Measurements from ENCODE around the gene FTSJ3. TPM values are rescaled to one million over a fixed set of nuclear protein-coding genes. Genes with fewer than 3 reads are reported as not detected.
A peak's percentile ranks its signal among the peaks of the same experiment; 100 is the strongest.

The FTSJ3 gene
- total RNA-seq, 2 experiments from 2014 or later = 47.6 to 51.1 TPM

- intact Hi-C loops (cut with DNase I, micrococcal nuclease) = no loop called here
- no peak overlapping the region for H3K4me3 ChIP-seq (ENCODE audit: low read length)
- no peaks in the 10 kb centered on the region for H3K27me3 ChIP-seq (ENCODE audit: control insufficient read depth in 1 of 2, insufficient read depth in 2 of 2, low read length in 2 of 2)
- Mint-ChIP-seq H3K36me3 (ENCODE audit: low read depth) (no peaks in the 10 kb centered on the region), H3K4me3 (no peak overlapping the region), H3K9me3 (no peaks in the 10 kb centered on the region), H3K27ac (no peak overlapping the region), H3K4me1 (ENCODE audit: low read depth) (peaks cover 13% of the 10 kb centered on the region), H3K27me3 (no peaks in the 10 kb centered on the region)
- ChIA-PET CTCF (no interaction called here), POLR2A (interaction anchor here (1.4 kb wide), 1 partner anchor 7 kb away, joined by 5 read pairs; no protein-coding TSS in a partner anchor)
- H3K36me3 ChIP-seq (ENCODE audit: insufficient read depth, low read length) = no peaks in the 10 kb centered on the region
- ATAC-seq (ENCODE audit: poor library complexity) = no peak
- H3K9me3 ChIP-seq (ENCODE audit: control insufficient read depth in 1 of 2, insufficient read depth in 1 of 2, low read length in 2 of 2) = peaks cover 0 to 12% of the 10 kb centered on the region in 2 experiments
- TF ChIP-seq, protein P1, sequence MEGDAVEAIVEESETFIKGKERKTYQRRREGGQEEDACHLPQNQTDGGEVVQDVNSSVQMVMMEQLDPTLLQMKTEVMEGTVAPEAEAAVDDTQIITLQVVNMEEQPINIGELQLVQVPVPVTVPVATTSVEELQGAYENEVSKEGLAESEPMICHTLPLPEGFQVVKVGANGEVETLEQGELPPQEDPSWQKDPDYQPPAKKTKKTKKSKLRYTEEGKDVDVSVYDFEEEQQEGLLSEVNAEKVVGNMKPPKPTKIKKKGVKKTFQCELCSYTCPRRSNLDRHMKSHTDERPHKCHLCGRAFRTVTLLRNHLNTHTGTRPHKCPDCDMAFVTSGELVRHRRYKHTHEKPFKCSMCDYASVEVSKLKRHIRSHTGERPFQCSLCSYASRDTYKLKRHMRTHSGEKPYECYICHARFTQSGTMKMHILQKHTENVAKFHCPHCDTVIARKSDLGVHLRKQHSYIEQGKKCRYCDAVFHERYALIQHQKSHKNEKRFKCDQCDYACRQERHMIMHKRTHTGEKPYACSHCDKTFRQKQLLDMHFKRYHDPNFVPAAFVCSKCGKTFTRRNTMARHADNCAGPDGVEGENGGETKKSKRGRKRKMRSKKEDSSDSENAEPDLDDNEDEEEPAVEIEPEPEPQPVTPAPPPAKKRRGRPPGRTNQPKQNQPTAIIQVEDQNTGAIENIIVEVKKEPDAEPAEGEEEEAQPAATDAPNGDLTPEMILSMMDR (IDR thresholded peaks at IDR 0.05) = no peak
- peaks cover 19% of the 10 kb centered on the region for H3K4me1 ChIP-seq (ENCODE audit: insufficient read depth, low read length)
- DNase-seq = peak in 1 of 14 experiments; percentile 31
- no peak overlapping the region for H3K27ac ChIP-seq (ENCODE audit: low read depth in 1 of 2, low read length in 2 of 2)
Observed at GRCh38 chr17:63850401-63850800, 22.9 kb upstream of the FTSJ3 start.

DNA sequence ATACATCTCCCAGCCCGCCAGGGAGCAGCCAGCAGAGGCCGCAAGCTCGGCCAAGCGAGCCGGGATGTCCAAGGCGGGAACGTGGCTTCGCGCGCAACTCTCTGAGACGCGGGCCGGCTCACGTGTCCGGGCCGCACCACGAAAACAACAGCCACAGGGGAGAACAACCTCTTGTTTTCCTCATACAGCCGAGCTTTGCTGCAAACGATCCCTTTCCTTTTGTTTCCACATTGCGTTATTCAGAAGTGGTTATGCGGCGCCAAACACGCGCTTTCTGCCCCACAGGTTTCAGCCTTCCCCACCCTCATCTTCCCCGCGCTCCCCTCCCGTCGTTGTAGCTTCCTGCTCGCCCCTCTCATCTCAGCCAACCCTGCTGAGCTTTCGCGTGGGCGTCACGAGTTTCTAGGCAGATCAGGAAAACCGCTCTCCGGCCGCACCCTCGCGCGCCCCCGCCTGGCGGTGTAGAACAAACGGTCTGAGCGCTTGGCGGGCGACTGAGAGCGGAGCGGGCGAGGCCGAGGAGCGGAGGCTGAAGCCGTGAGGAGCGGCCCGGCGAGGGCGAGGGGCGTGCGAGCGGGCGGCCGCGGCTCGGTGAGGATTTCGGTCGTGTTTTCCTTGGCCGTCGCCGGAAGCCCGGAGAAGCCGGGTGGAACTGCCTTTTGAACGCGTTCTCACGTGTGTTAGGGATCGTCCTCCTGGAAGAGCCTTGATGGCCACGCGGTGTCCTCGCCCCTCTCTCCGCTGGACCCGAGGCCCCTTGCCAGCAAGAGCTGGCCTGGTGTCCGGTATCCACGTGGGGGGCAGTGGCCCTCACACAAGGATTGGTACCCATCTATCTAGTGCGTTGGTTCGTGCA lies 21.6 kb upstream of the FTSJ3 start:
- ATAC-seq (ENCODE audit: poor library complexity) (peak; percentile 97), DNase-seq (peak; percentile 89 to 97 (median 94))
- TF ChIP-seq, protein P1 (IDR thresholded peaks at IDR 0.05) = peak; percentile 77
- Mint-ChIP-seq H3K27ac (peak overlapping the region; percentile 68), H3K4me3 (peak overlapping the region; percentile 82), H3K36me3 (ENCODE audit: low read depth) (no peaks in the 10 kb centered on the region), H3K4me1 (ENCODE audit: low read depth) (peaks cover 16% of the 10 kb centered on the region), H3K9me3 (no peaks in the 10 kb centered on the region), H3K27me3 (no peaks in the 10 kb centered on the region)
- intact Hi-C loops (cut with DNase I, micrococcal nuclease) = loop anchor here (10.0 kb wide), 2 partner anchors 224 to 296 kb away; partner anchors contain the start of gene MAP3K3 (in 1 of the 2)
- ChIA-PET CTCF (interaction anchor here (0.6 to 2.0 kb wide), 24 partner anchors 9 to 569 kb away, joined by 3 to 21 read pairs (median 4); partner anchors contain the start of genes CCDC47, DDX42, FTSJ3 and ICAM2), POLR2A (interaction anchor here (0.7 to 1.8 kb wide), 14 partner anchors 9 to 657 kb away, joined by 3 to 14 read pairs (median 6); partner anchors contain the start of genes CCDC47, CEP95, DDX42 and DDX5)
- Histone ChIP-seq H3K27me3 (ENCODE audit: control insufficient read depth in 1 of 2, insufficient read depth in 2 of 2, low read length in 2 of 2) (no peaks in the 10 kb centered on the region), H3K36me3 (ENCODE audit: insufficient read depth, low read length) (no peaks in the 10 kb centered on the region), H3K4me1 (ENCODE audit: insufficient read depth, low read length) (peaks cover 19% of the 10 kb centered on the region), H3K9me3 (ENCODE audit: control insufficient read depth in 1 of 2, insufficient read depth in 1 of 2, low read length in 2 of 2) (peaks cover 0 to 12% of the 10 kb centered on the region in 2 experiments), H3K27ac (ENCODE audit: low read depth in 1 of 2, low read length in 2 of 2) (peak overlapping the region in 1 of 2 donors; percentile 36), H3K4me3 (ENCODE audit: low read length) (peak overlapping the region; percentile 36)

GRCh38 chr17:63847525-63848249 lies 20.2 kb upstream of the FTSJ3 start:
- peaks cover 30% of the 10 kb centered on the region for H3K4me1 Mint-ChIP-seq (ENCODE audit: low read depth)
- TF ChIP-seq, protein P1 (IDR thresholded peaks at IDR 0.05) = no peak
- H3K27ac Mint-ChIP-seq = peak overlapping the region; percentile 55
- DNase-seq (no peak), ATAC-seq (ENCODE audit: poor library complexity) (no peak)
- Histone ChIP-seq H3K27ac (ENCODE audit: low read depth in 1 of 2, low read length in 2 of 2) (no peak overlapping the region), H3K4me3 (ENCODE audit: low read length) (no peak overlapping the region), H3K9me3 (ENCODE audit: control insufficient read depth in 1 of 2, insufficient read depth in 1 of 2, low read length in 2 of 2) (peaks cover 0 to 12% of the 10 kb centered on the region in 2 experiments), H3K4me1 (ENCODE audit: insufficient read depth, low read length) (peaks cover 30% of the 10 kb centered on the region), H3K27me3 (ENCODE audit: control insufficient read depth in 1 of 2, insufficient read depth in 2 of 2, low read length in 2 of 2) (no peaks in the 10 kb centered on the region), H3K36me3 (ENCODE audit: insufficient read depth, low read length) (no peaks in the 10 kb centered on the region)
- no peaks in the 10 kb centered on the region for H3K9me3 Mint-ChIP-seq
- H3K27me3 Mint-ChIP-seq = no peaks in the 10 kb centered on the region
- peak overlapping the region; percentile 58 for H3K4me3 Mint-ChIP-seq
- POLR2A ChIA-PET = interaction anchor here (1.4 to 1.8 kb wide), 6 partner anchors 8 to 152 kb away, joined by 3 to 14 read pairs (median 6); partner anchors contain the start of genes CCDC47 and DDX42
- CTCF ChIA-PET = interaction anchor here (1.2 to 2.0 kb wide), 6 partner anchors 9 to 422 kb away, joined by 3 to 7 read pairs (median 4); no protein-coding TSS in a partner anchor
- H3K36me3 Mint-ChIP-seq (ENCODE audit: low read depth) = no peaks in the 10 kb centered on the region
- intact Hi-C loops (cut with DNase I, micrococcal nuclease) = loop anchor here (10.0 kb wide), 2 partner anchors 223 to 297 kb away; partner anchors contain the start of gene MAP3K3 (in 1 of the 2)

Data from CD4-positive, alpha-beta T cell (primary cell).